Mesendoderm (in vitro differentiated cells): ENCODE measurements around the gene CHST13.

Source experiments
- DNase-seq: peaks from one replicate; pipeline ENCODE4 v3.0.0; 2013
- H2AK5ac ChIP-seq: 2 replicates; pipeline ENCODE4 v1.6.1; 2013; ENCODE audit warnings: low read length, inconsistent platforms
- H2BK120ac ChIP-seq: 2 replicates; pipeline ENCODE4 v1.6.1; 2013; ENCODE audit warnings: low read depth, mild to moderate bottlenecking, low read length, moderate library complexity, mixed read lengths
- H2BK15ac ChIP-seq: replicated peaks from 2 replicates; pipeline ENCODE4 v1.6.1; 2013; ENCODE audit warnings: low read depth, mild to moderate bottlenecking, moderate library complexity
- H2BK5ac ChIP-seq: 2 replicates; pipeline ENCODE4 v1.6.1; 2013; ENCODE audit warnings: low read length, inconsistent platforms
- H3K18ac ChIP-seq: 2 replicates; pipeline ENCODE4 v1.6.1; 2013; ENCODE audit warnings: mild to moderate bottlenecking, low read length, mixed read lengths
- H3K23ac ChIP-seq: one replicate; pipeline ENCODE4 v1.6.1; 2013; ENCODE audit warnings: low read length
- H3K27ac ChIP-seq: 2 replicates; pipeline ENCODE4 v1.5.1; 2013; ENCODE audit warnings: low read depth, mild to moderate bottlenecking, inconsistent platforms, low read length, moderate library complexity
- H3K27me3 ChIP-seq: 2 replicates; pipeline ENCODE4 v1.6.1; 2013; ENCODE audit warnings: low read length, control low read depth, mild to moderate bottlenecking, inconsistent platforms; ENCODE audit not compliant: insufficient read depth, poor library complexity
- H3K36me3 ChIP-seq: 2 replicates; pipeline ENCODE4 v1.6.1; 2013; ENCODE audit warnings: low read length, inconsistent platforms; ENCODE audit not compliant: control insufficient read depth, insufficient read depth
- H3K4ac ChIP-seq: one replicate; pipeline ENCODE4 v1.6.1; 2013; ENCODE audit warnings: low read depth, mild to moderate bottlenecking, low read length, moderate library complexity
- H3K4me1 ChIP-seq: 2 replicates; pipeline ENCODE4 v1.6.1; 2013; ENCODE audit warnings: low read depth, low read length, inconsistent platforms; ENCODE audit not compliant: control insufficient read depth
- H3K4me2 ChIP-seq: 2 replicates; pipeline ENCODE4 v1.6.1; 2013; ENCODE audit warnings: low read length
- H3K4me3 ChIP-seq: 2 replicates; pipeline ENCODE4 v1.5.1; 2013; ENCODE audit warnings: mild to moderate bottlenecking, low read length
- H3K56ac ChIP-seq: one replicate; pipeline ENCODE4 v1.6.1; 2013; ENCODE audit warnings: low read length
- H3K79me1 ChIP-seq: 2 replicates; pipeline ENCODE4 v1.6.1; 2013; ENCODE audit warnings: low read length, inconsistent platforms
- H3K79me2 ChIP-seq: 2 replicates; pipeline ENCODE4 v1.6.1; 2013; ENCODE audit warnings: mild to moderate bottlenecking, low read length; ENCODE audit not compliant: control insufficient read depth, insufficient read depth
- H3K9ac ChIP-seq: 2 replicates; pipeline ENCODE4 v1.6.1; 2013; ENCODE audit warnings: low read length, inconsistent platforms
- H4K5ac ChIP-seq: one replicate; pipeline ENCODE4 v1.6.1; 2013; ENCODE audit warnings: low read length
- H4K8ac ChIP-seq: one replicate; pipeline ENCODE4 v1.6.1; 2013; ENCODE audit warnings: low read depth, mild to moderate bottlenecking, control low read depth, low read length, moderate library complexity
- WGBS: extraction: QIAGEN DNeasy Blood & Tissue Kit; methylation state at CpG from one replicate; pipeline ENCODE4 v1.1.7; 2013; ENCODE audit warnings: low lambda C conversion rate, missing lambda C conversion rate; ENCODE audit not compliant: insufficient coverage; ENCODE audit errors: extremely low coverage; 5-methylcytosine and 5-hydroxymethylcytosine counted together

The CHST13 gene

DNA sequence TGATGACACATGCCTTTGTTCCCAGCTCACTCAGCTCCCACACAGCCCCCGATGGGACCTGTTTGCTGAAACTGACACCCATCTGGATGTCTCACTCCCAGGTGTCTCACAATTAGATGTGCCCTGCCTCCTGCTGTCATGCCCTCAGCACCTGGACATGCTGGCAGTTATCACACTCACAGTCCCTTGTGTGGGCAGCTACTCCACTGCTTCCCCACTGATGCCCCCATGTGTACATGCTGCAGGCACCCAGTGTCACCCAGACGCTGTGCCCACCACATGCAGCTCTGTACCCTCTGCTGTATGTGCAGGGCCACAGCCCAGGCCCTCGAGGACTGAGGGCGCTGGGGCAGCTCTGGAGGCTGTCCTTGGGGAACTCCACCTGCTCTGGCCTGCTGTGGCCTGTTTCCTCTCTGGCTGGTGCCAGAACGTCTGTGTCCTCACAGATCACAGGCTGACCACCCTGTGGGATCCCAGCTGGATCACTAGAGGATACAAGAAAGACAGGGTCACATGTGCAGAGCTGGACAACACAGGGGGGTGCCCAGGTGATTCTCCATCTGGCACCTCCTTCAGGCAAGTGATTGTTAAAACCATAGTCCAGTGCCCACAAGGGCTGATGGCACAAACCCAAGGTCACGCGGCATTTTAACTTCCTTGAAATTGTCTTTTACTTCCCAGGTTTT, 20.8 kb downstream of the CHST13 start:
- Histone ChIP-seq H3K4me3 (no peak overlapping the region), H3K56ac (no peak overlapping the region), H4K5ac (no peak overlapping the region), H2BK5ac (no peak overlapping the region), H2AK5ac (no peak overlapping the region), H3K4ac (no peak overlapping the region), H3K4me2 (no peak overlapping the region), H3K36me3 (no peaks in the 10 kb centered on the region), H3K79me1 (no peaks in the 10 kb centered on the region), H2BK15ac (no peak overlapping the region), H2BK120ac (no peak overlapping the region), H4K8ac (no peak overlapping the region), H3K23ac (no peak overlapping the region), H3K4me1 (peaks cover 3% of the 10 kb centered on the region), H3K27ac (no peak overlapping the region), H3K27me3 (no peaks in the 10 kb centered on the region), H3K79me2 (no peaks in the 10 kb centered on the region), H3K9ac (no peak overlapping the region), H3K18ac (no peak overlapping the region)
- DNase-seq, result no peak
- WGBS, result no CpG with 5 or more reads among the region's 7 CpGs

DNA sequence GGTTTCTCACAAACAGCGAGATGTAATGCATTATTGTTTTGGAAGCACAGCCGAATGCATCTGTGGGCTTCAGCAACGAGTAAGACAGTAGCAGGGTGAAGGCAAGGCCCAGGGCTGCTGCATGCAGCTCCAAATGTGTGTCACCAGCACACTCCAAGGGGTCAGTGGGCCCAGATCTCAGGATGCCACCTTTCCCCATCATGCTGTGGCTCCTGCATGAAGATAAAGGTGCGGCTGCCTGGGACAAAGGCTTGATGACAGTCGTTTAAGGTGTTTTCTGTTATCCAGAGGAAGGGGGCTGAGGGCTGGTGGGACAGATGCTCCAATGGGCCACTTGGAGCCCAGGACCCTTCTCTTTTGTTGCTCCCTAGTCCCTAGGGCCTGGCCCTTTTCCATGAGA, 21.6 kb downstream of the CHST13 start:
- Histone ChIP-seq H3K79me1 (no peaks in the 10 kb centered on the region), H3K18ac (no peak overlapping the region), H3K9ac (no peak overlapping the region), H3K4ac (no peak overlapping the region), H3K23ac (no peak overlapping the region), H3K56ac (no peak overlapping the region), H3K4me3 (no peak overlapping the region), H3K4me2 (no peak overlapping the region), H3K4me1 (peaks cover 3% of the 10 kb centered on the region), H3K27me3 (no peaks in the 10 kb centered on the region), H2BK120ac (no peak overlapping the region), H3K27ac (no peak overlapping the region), H4K5ac (no peak overlapping the region), H3K36me3 (no peaks in the 10 kb centered on the region), H3K79me2 (no peaks in the 10 kb centered on the region), H4K8ac (no peak overlapping the region), H2AK5ac (no peak overlapping the region), H2BK15ac (no peak overlapping the region), H2BK5ac (no peak overlapping the region)
- DNase-seq, result no peak
- WGBS, result no CpG with 5 or more reads among the region's 5 CpGs

DNA sequence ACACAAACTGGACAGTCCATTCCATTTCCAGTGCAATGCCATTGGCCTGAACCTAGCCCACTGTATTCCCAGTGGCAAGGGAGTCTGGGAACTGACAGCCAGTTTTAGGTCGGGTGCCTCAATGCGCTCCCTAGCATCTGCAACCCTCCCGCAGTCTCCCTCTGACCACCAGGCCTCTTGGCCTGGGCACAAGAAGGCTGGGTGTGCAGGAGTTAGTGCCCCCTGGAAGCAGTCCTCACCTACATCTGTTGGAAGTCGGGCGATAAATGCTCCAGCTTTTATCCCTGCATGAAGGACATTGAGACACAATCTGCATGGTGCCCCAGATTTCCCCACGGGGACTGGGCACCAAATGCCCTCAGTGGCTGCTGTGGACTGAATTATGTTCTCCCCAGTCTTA, 22.1 kb downstream of the CHST13 start:
- H3K23ac ChIP-seq, result no peak overlapping the region
- H3K9ac ChIP-seq, result no peak overlapping the region
- H2AK5ac ChIP-seq, result no peak overlapping the region
- H3K4me1 ChIP-seq, result peaks cover 3% of the 10 kb centered on the region
- no peak for DNase-seq
- no CpG with 5 or more reads among the region's 6 CpGs for WGBS
- H2BK120ac ChIP-seq, result no peak overlapping the region
- H2BK5ac ChIP-seq, result no peak overlapping the region
- no peak overlapping the region for H3K4me3 ChIP-seq
- H3K4ac ChIP-seq, result no peak overlapping the region
- no peaks in the 10 kb centered on the region for H3K27me3 ChIP-seq
- H3K4me2 ChIP-seq, result no peak overlapping the region
- H3K36me3 ChIP-seq, result no peaks in the 10 kb centered on the region
- H4K5ac ChIP-seq, result no peak overlapping the region
- H3K79me1 ChIP-seq, result no peaks in the 10 kb centered on the region
- H4K8ac ChIP-seq, result no peak overlapping the region
- no peak overlapping the region for H2BK15ac ChIP-seq
- H3K18ac ChIP-seq, result no peak overlapping the region
- no peak overlapping the region for H3K56ac ChIP-seq
- H3K27ac ChIP-seq, result no peak overlapping the region
- no peaks in the 10 kb centered on the region for H3K79me2 ChIP-seq

DNA sequence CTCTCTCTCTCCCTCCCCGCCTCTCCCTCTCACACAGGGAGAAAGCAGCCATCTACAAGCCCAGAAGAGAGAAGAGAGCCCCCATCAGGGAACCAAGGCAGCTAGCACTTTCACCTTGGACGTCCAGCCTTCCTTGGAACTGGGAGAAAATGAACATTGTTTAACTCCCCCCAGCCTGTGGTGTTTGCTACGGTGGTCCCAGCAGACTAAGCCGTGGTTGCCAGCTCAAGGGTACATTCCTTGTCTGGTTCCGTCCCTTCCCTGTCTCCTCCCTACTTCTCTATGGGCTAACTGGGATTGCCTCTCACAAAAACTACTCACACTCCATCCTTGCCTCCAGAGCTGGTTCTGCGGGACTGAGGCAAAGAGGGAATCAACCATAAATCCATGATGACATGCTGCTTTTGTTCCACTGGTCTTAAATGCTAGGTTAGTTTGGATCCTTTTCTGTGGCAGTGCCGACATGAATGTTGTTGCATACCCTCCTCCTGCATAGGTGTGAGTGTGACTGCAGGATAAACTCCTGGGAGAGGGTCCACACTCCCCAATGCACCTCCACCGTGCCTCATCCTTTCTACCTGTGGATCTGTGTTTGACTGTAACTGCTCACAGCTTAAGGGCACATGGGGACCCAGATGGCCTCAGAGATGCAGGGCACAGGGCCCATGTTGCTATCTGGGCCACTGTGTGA, 22.7 kb downstream of the CHST13 start:
- no peak overlapping the region for H3K18ac ChIP-seq
- peaks cover 3% of the 10 kb centered on the region for H3K4me1 ChIP-seq
- WGBS, result no CpG with 5 or more reads among the region's 8 CpGs
- H3K4me3 ChIP-seq, result no peak overlapping the region
- H2BK120ac ChIP-seq, result no peak overlapping the region
- no peak for DNase-seq
- no peak overlapping the region for H3K56ac ChIP-seq
- no peak overlapping the region for H3K4me2 ChIP-seq
- H2AK5ac ChIP-seq, result no peak overlapping the region
- no peak overlapping the region for H3K9ac ChIP-seq
- no peak overlapping the region for H3K23ac ChIP-seq
- H3K79me2 ChIP-seq, result no peaks in the 10 kb centered on the region
- no peaks in the 10 kb centered on the region for H3K79me1 ChIP-seq
- no peak overlapping the region for H2BK5ac ChIP-seq
- H3K36me3 ChIP-seq, result no peaks in the 10 kb centered on the region
- H2BK15ac ChIP-seq, result no peak overlapping the region
- H3K4ac ChIP-seq, result no peak overlapping the region
- H4K8ac ChIP-seq, result no peak overlapping the region
- H4K5ac ChIP-seq, result no peak overlapping the region
- H3K27ac ChIP-seq, result no peak overlapping the region
- no peaks in the 10 kb centered on the region for H3K27me3 ChIP-seq

DNA sequence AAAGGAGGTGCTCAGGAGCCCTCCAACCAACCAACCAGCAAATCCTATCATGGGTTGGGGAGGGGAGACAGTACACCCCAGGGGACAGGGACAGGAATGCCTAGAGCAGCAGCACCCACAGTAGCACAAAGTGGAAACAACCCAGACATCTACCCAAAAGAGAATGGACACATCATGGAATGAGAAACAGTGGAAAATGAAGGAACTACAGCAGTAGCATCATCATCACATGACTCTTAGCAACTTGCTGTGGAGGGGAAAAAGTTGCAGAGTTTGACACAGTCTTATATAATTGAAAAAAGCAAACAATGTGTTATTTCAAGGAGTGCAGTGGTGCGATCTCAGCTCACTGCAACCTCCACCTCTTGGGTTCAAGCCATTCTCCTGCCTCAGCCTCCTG, 23.8 kb downstream of the CHST13 start:
- Histone ChIP-seq H3K4ac (no peak overlapping the region), H3K4me1 (peaks cover 3% of the 10 kb centered on the region), H2BK15ac (no peak overlapping the region), H4K8ac (no peak overlapping the region), H3K36me3 (no peaks in the 10 kb centered on the region), H3K9ac (no peak overlapping the region), H4K5ac (no peak overlapping the region), H2BK5ac (no peak overlapping the region), H2BK120ac (no peak overlapping the region), H3K27ac (no peak overlapping the region), H2AK5ac (no peak overlapping the region), H3K23ac (no peak overlapping the region), H3K56ac (no peak overlapping the region), H3K4me2 (no peak overlapping the region), H3K4me3 (no peak overlapping the region), H3K18ac (no peak overlapping the region), H3K79me1 (no peaks in the 10 kb centered on the region), H3K27me3 (no peaks in the 10 kb centered on the region), H3K79me2 (no peaks in the 10 kb centered on the region)
- no CpG with 5 or more reads among the region's 1 CpG for WGBS
- DNase-seq, result no peak
